ACC112 (cell line): ENCODE data around the gene UVSSA.

ENCODE experiments used
- H2AFZ ChIP-seq: fragments of 200-600 bp; sonication (generic); one replicate; pipeline ENCODE4 v1.6.0; 2017; ENCODE audit warnings: antibody characterized with exemption, low read length; ENCODE audit not compliant: unreplicated experiment
- H3K27ac ChIP-seq: fragments of 200-600 bp; sonication (generic); 2 replicates; pipeline ENCODE4 v1.5.1; 2014; ENCODE audit warnings: low read depth, mild to moderate bottlenecking, antibody characterized with exemption, low read length, moderate library complexity
- H3K27me3 ChIP-seq: fragments of 200-600 bp; sonication (generic); 2 replicates; pipeline ENCODE4 v1.6.1; 2014; ENCODE audit warnings: mild to moderate bottlenecking, antibody characterized with exemption, low read length, moderate library complexity, mixed read lengths; ENCODE audit not compliant: insufficient read depth
- H3K36me3 ChIP-seq: fragments of 200-600 bp; sonication (generic); 2 replicates; pipeline ENCODE4 v1.6.1; 2016; ENCODE audit warnings: mild to moderate bottlenecking, antibody characterized with exemption, low read length, moderate library complexity, mixed read lengths; ENCODE audit not compliant: insufficient read depth
- H3K4me1 ChIP-seq: fragments of 200-600 bp; sonication (generic); one replicate; pipeline ENCODE4 v1.6.1; 2016; ENCODE audit warnings: low read length, mixed read lengths; ENCODE audit not compliant: insufficient read depth, unreplicated experiment, control insufficient read depth
- H3K4me3 ChIP-seq: fragments of 200-600 bp; sonication (generic); 2 replicates; pipeline ENCODE4 v1.5.1; 2014; ENCODE audit warnings: mild to moderate bottlenecking, low read depth, low read length
- H3K79me2 ChIP-seq: fragments of 200-600 bp; sonication (generic); one replicate; pipeline ENCODE4 v1.6.0; 2016; ENCODE audit warnings: low read length; ENCODE audit not compliant: control insufficient read depth, unreplicated experiment, insufficient read depth

Gene UVSSA

GRCh38 chr4:1309261-1310010 lies 37.6 kb upstream of the UVSSA start:
- H3K4me1 ChIP-seq = peaks cover 17% of the 10 kb centered on the region
- H3K27ac ChIP-seq = peak overlapping the region; percentile 88
- H2AFZ ChIP-seq = peak overlapping the region; percentile 41
- peak overlapping the region; percentile 78 for H3K4me3 ChIP-seq
- peaks cover 76% of the 10 kb centered on the region for H3K79me2 ChIP-seq
- H3K36me3 ChIP-seq = peaks cover 31% of the 10 kb centered on the region
- H3K27me3 ChIP-seq = no peaks in the 10 kb centered on the region

- Histone ChIP-seq H3K4me3 (peak overlapping the region; percentile 78), H3K79me2 (peaks cover 69% of the 10 kb centered on the region), H3K27me3 (no peaks in the 10 kb centered on the region), H3K27ac (peak overlapping the region; percentile 50; the same call in 1 of the 2 replicates), H3K4me1 (peaks cover 17% of the 10 kb centered on the region), H2AFZ (no peak overlapping the region), H3K36me3 (peaks cover 37% of the 10 kb centered on the region)
Measured at GRCh38 chr4:1310031-1310795, 36.8 kb upstream of the UVSSA start.

GRCh38 chr4:1310796-1311631 lies 36.0 kb upstream of the UVSSA start:
- peaks cover 17% of the 10 kb centered on the region for H3K4me1 ChIP-seq
- H3K4me3 ChIP-seq = peak overlapping the region; percentile 78
- H3K79me2 ChIP-seq = peaks cover 61% of the 10 kb centered on the region
- no peak overlapping the region for H3K27ac ChIP-seq
- H3K36me3 ChIP-seq = peaks cover 36% of the 10 kb centered on the region
- H2AFZ ChIP-seq = no peak overlapping the region
- no peaks in the 10 kb centered on the region for H3K27me3 ChIP-seq

- Histone ChIP-seq H3K79me2 (peaks cover 43% of the 10 kb centered on the region), H3K27me3 (no peaks in the 10 kb centered on the region), H3K36me3 (peaks cover 48% of the 10 kb centered on the region), H2AFZ (no peak overlapping the region), H3K4me1 (peaks cover 17% of the 10 kb centered on the region), H3K4me3 (no peak overlapping the region), H3K27ac (no peak overlapping the region)
Measured at GRCh38 chr4:1312821-1313640, 34.0 kb upstream of the UVSSA start.

GRCh38 chr4:1315306-1315705 lies 31.7 kb upstream of the UVSSA start:
- Histone ChIP-seq H3K27ac (no peak overlapping the region), H3K4me3 (no peak overlapping the region), H2AFZ (no peak overlapping the region), H3K36me3 (peaks cover 51% of the 10 kb centered on the region), H3K4me1 (peaks cover 4% of the 10 kb centered on the region), H3K79me2 (peaks cover 30% of the 10 kb centered on the region), H3K27me3 (no peaks in the 10 kb centered on the region)

GRCh38 chr4:1315836-1316536 lies 31.0 kb upstream of the UVSSA start:
- H2AFZ ChIP-seq = no peak overlapping the region
- no peak overlapping the region for H3K4me3 ChIP-seq
- H3K27me3 ChIP-seq = no peaks in the 10 kb centered on the region
- H3K36me3 ChIP-seq = peaks cover 51% of the 10 kb centered on the region
- peaks cover 23% of the 10 kb centered on the region for H3K79me2 ChIP-seq
- H3K4me1 ChIP-seq = no peaks in the 10 kb centered on the region
- H3K27ac ChIP-seq = no peak overlapping the region

- Histone ChIP-seq H3K4me3 (no peak overlapping the region), H3K4me1 (no peaks in the 10 kb centered on the region), H2AFZ (no peak overlapping the region), H3K79me2 (peaks cover 18% of the 10 kb centered on the region), H3K36me3 (peaks cover 55% of the 10 kb centered on the region), H3K27ac (no peak overlapping the region), H3K27me3 (no peaks in the 10 kb centered on the region)
Measured at GRCh38 chr4:1316537-1317168, 30.4 kb upstream of the UVSSA start.

- Histone ChIP-seq H3K27me3 (no peaks in the 10 kb centered on the region), H3K4me3 (no peak overlapping the region), H3K36me3 (peaks cover 56% of the 10 kb centered on the region), H3K79me2 (peaks cover 12% of the 10 kb centered on the region), H2AFZ (no peak overlapping the region), H3K27ac (no peak overlapping the region), H3K4me1 (no peaks in the 10 kb centered on the region)
Measured at GRCh38 chr4:1317177-1318045, 29.6 kb upstream of the UVSSA start.

- no peaks in the 10 kb centered on the region for H3K27me3 ChIP-seq
- peaks cover 54% of the 10 kb centered on the region for H3K36me3 ChIP-seq
- peaks cover under 1% of the 10 kb centered on the region for H3K4me1 ChIP-seq
- H3K4me3 ChIP-seq = no peak overlapping the region
- H3K79me2 ChIP-seq = peaks cover 6% of the 10 kb centered on the region
- H2AFZ ChIP-seq = no peak overlapping the region
- no peak overlapping the region for H3K27ac ChIP-seq
Measured at GRCh38 chr4:1318046-1318375, 29.0 kb upstream of the UVSSA start.
